ENCODE data around the gene FHIT.

The FHIT gene

DNA sequence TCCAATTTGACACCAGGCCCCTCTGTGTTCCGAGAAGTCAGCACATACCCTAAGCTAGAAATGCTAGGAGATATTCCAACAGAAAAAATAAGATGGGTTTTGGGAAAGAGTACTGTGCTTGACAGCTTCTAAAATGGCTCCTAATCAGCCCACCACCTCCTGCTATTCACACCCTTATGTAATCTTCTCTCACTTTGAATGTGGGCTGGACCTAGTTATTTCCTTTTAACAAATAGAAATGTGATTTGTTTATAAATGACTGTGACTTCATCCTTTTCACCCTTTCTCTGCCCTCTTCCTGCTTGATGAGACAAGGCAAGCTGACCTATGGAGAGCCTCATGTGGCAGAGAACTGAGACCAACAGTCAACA, 961.1 kb downstream of the FHIT start:
- Histone ChIP-seq H3K36me3 (ENCODE audit: control insufficient read depth, insufficient read depth, low read length) (no peaks in the 10 kb centered on the region), H3K27me3 (replicated peaks; ENCODE audit: control insufficient read depth, insufficient read depth, low read length, poor library complexity, severe bottlenecking) (no peaks in the 10 kb centered on the region), H3K4me3 (ENCODE audit: insufficient read depth, low read depth, low read length, poor library complexity, severe bottlenecking) (no peak overlapping the region), H3K4me1 (ENCODE audit: control insufficient read depth, insufficient read depth, low read length, poor library complexity, severe bottlenecking) (no peaks in the 10 kb centered on the region), H3K9me3 (ENCODE audit: control insufficient read depth, low read length) (no peaks in the 10 kb centered on the region), H3K27ac (ENCODE audit: insufficient read depth, low read length, poor library complexity, severe bottlenecking) (no peak overlapping the region)
- DNase-seq: no peak

- no peaks in the 10 kb centered on the region for H3K27me3 ChIP-seq (replicated peaks; ENCODE audit: control insufficient read depth, insufficient read depth, low read length, poor library complexity, severe bottlenecking)
- no peak overlapping the region for H3K27ac ChIP-seq (ENCODE audit: insufficient read depth, low read length, poor library complexity, severe bottlenecking)
- no peak overlapping the region for H3K4me3 ChIP-seq (ENCODE audit: insufficient read depth, low read depth, low read length, poor library complexity, severe bottlenecking)
- no peak for DNase-seq
- no peaks in the 10 kb centered on the region for H3K36me3 ChIP-seq (ENCODE audit: control insufficient read depth, insufficient read depth, low read length)
- H3K4me1 ChIP-seq (ENCODE audit: control insufficient read depth, insufficient read depth, low read length, poor library complexity, severe bottlenecking): no peaks in the 10 kb centered on the region
- no peaks in the 10 kb centered on the region for H3K9me3 ChIP-seq (ENCODE audit: control insufficient read depth, low read length)
Observed at GRCh38 chr3:60289341-60290121, 961.7 kb downstream of the FHIT start.

- DNase-seq: no peak
- no peaks in the 10 kb centered on the region for H3K27me3 ChIP-seq (replicated peaks; ENCODE audit: control insufficient read depth, insufficient read depth, low read length, poor library complexity, severe bottlenecking)
- H3K4me3 ChIP-seq (ENCODE audit: insufficient read depth, low read depth, low read length, poor library complexity, severe bottlenecking): no peak overlapping the region
- no peaks in the 10 kb centered on the region for H3K4me1 ChIP-seq (ENCODE audit: control insufficient read depth, insufficient read depth, low read length, poor library complexity, severe bottlenecking)
- no peaks in the 10 kb centered on the region for H3K36me3 ChIP-seq (ENCODE audit: control insufficient read depth, insufficient read depth, low read length)
- H3K27ac ChIP-seq (ENCODE audit: insufficient read depth, low read length, poor library complexity, severe bottlenecking): no peak overlapping the region
- H3K9me3 ChIP-seq (ENCODE audit: control insufficient read depth, low read length): no peaks in the 10 kb centered on the region
Observed at GRCh38 chr3:60282866-60283265, 968.4 kb downstream of the FHIT start.

- Histone ChIP-seq H3K4me3 (ENCODE audit: insufficient read depth, low read depth, low read length, poor library complexity, severe bottlenecking) (no peak overlapping the region), H3K27me3 (replicated peaks; ENCODE audit: control insufficient read depth, insufficient read depth, low read length, poor library complexity, severe bottlenecking) (no peaks in the 10 kb centered on the region), H3K9me3 (ENCODE audit: control insufficient read depth, low read length) (no peaks in the 10 kb centered on the region), H3K4me1 (ENCODE audit: control insufficient read depth, insufficient read depth, low read length, poor library complexity, severe bottlenecking) (no peaks in the 10 kb centered on the region), H3K27ac (ENCODE audit: insufficient read depth, low read length, poor library complexity, severe bottlenecking) (no peak overlapping the region), H3K36me3 (ENCODE audit: control insufficient read depth, insufficient read depth, low read length) (no peaks in the 10 kb centered on the region)
- no peak for DNase-seq
Observed at GRCh38 chr3:60281970-60282369, 969.3 kb downstream of the FHIT start.

DNA sequence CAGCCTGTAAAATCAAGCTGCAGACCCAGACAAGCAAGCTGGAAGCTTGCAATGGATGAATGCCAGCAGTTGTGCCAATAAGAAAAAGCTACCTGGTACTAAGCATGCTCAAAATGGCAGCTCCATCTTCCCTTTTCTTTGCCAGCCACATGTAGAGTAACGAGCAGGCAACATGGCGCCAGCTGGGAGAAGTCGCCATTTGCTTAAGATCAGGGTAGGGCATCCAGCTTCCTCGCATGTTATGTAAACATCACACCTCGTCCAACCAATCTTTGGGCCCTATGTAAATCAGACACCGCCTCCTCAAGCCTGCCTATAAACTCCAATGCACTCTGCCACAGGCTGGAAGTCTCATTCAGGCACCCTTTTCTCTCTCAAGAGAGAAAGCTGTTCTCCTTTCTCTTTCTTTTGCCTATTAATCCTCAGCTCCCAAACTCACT, 973.9 kb downstream of the FHIT start:
- Histone ChIP-seq H3K36me3 (ENCODE audit: control insufficient read depth, insufficient read depth, low read length) (no peaks in the 10 kb centered on the region), H3K4me1 (ENCODE audit: control insufficient read depth, insufficient read depth, low read length, poor library complexity, severe bottlenecking) (no peaks in the 10 kb centered on the region), H3K27me3 (replicated peaks; ENCODE audit: control insufficient read depth, insufficient read depth, low read length, poor library complexity, severe bottlenecking) (no peaks in the 10 kb centered on the region), H3K9me3 (ENCODE audit: control insufficient read depth, low read length) (no peaks in the 10 kb centered on the region), H3K4me3 (ENCODE audit: insufficient read depth, low read depth, low read length, poor library complexity, severe bottlenecking) (no peak overlapping the region), H3K27ac (ENCODE audit: insufficient read depth, low read length, poor library complexity, severe bottlenecking) (no peak overlapping the region)
- no peak for DNase-seq

GRCh38 chr3:60276615-60277014, 974.6 kb downstream of the FHIT start:
- Histone ChIP-seq H3K4me3 (ENCODE audit: insufficient read depth, low read depth, low read length, poor library complexity, severe bottlenecking) (no peak overlapping the region), H3K4me1 (ENCODE audit: control insufficient read depth, insufficient read depth, low read length, poor library complexity, severe bottlenecking) (no peaks in the 10 kb centered on the region), H3K36me3 (ENCODE audit: control insufficient read depth, insufficient read depth, low read length) (no peaks in the 10 kb centered on the region), H3K9me3 (ENCODE audit: control insufficient read depth, low read length) (no peaks in the 10 kb centered on the region), H3K27me3 (replicated peaks; ENCODE audit: control insufficient read depth, insufficient read depth, low read length, poor library complexity, severe bottlenecking) (no peaks in the 10 kb centered on the region), H3K27ac (ENCODE audit: insufficient read depth, low read length, poor library complexity, severe bottlenecking) (no peak overlapping the region)
- DNase-seq: no peak

- H3K9me3 ChIP-seq (ENCODE audit: control insufficient read depth, low read length): no peaks in the 10 kb centered on the region
- no peaks in the 10 kb centered on the region for H3K36me3 ChIP-seq (ENCODE audit: control insufficient read depth, insufficient read depth, low read length)
- no peaks in the 10 kb centered on the region for H3K4me1 ChIP-seq (ENCODE audit: control insufficient read depth, insufficient read depth, low read length, poor library complexity, severe bottlenecking)
- no peaks in the 10 kb centered on the region for H3K27me3 ChIP-seq (replicated peaks; ENCODE audit: control insufficient read depth, insufficient read depth, low read length, poor library complexity, severe bottlenecking)
- DNase-seq: no peak
- no peak overlapping the region for H3K4me3 ChIP-seq (ENCODE audit: insufficient read depth, low read depth, low read length, poor library complexity, severe bottlenecking)
- no peak overlapping the region for H3K27ac ChIP-seq (ENCODE audit: insufficient read depth, low read length, poor library complexity, severe bottlenecking)
Observed at GRCh38 chr3:60274646-60275045, 976.6 kb downstream of the FHIT start.

DNA sequence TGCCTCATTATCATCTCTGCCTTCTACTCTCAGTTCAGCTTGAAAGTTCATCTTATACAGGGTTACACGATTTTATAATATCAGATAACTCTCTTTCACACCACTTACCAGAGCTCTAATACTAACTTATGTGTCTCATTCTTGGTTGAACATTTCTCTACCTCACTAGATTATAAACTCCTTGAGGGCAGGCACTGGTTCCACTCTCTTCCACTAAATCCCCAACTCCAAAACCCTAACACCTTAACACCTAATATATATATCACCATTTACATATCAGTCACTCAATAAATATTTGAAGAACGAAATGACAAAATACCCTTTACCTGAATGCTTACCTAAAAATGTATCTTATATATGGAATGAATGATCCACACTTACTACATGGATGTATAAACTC, 977.2 kb downstream of the FHIT start:
- H3K27ac ChIP-seq (ENCODE audit: insufficient read depth, low read length, poor library complexity, severe bottlenecking): no peak overlapping the region
- DNase-seq: no peak
- no peaks in the 10 kb centered on the region for H3K4me1 ChIP-seq (ENCODE audit: control insufficient read depth, insufficient read depth, low read length, poor library complexity, severe bottlenecking)
- H3K27me3 ChIP-seq (replicated peaks; ENCODE audit: control insufficient read depth, insufficient read depth, low read length, poor library complexity, severe bottlenecking): no peaks in the 10 kb centered on the region
- H3K36me3 ChIP-seq (ENCODE audit: control insufficient read depth, insufficient read depth, low read length): no peaks in the 10 kb centered on the region
- no peak overlapping the region for H3K4me3 ChIP-seq (ENCODE audit: insufficient read depth, low read depth, low read length, poor library complexity, severe bottlenecking)
- no peaks in the 10 kb centered on the region for H3K9me3 ChIP-seq (ENCODE audit: control insufficient read depth, low read length)

- no peak for DNase-seq
- no peaks in the 10 kb centered on the region for H3K27me3 ChIP-seq (replicated peaks; ENCODE audit: control insufficient read depth, insufficient read depth, low read length, poor library complexity, severe bottlenecking)
- H3K9me3 ChIP-seq (ENCODE audit: control insufficient read depth, low read length): no peaks in the 10 kb centered on the region
- no peak overlapping the region for H3K4me3 ChIP-seq (ENCODE audit: insufficient read depth, low read depth, low read length, poor library complexity, severe bottlenecking)
- H3K4me1 ChIP-seq (ENCODE audit: control insufficient read depth, insufficient read depth, low read length, poor library complexity, severe bottlenecking): no peaks in the 10 kb centered on the region
- H3K36me3 ChIP-seq (ENCODE audit: control insufficient read depth, insufficient read depth, low read length): no peaks in the 10 kb centered on the region
- H3K27ac ChIP-seq (ENCODE audit: insufficient read depth, low read length, poor library complexity, severe bottlenecking): no peak overlapping the region
Observed at GRCh38 chr3:60269829-60270266, 981.4 kb downstream of the FHIT start.

DNA sequence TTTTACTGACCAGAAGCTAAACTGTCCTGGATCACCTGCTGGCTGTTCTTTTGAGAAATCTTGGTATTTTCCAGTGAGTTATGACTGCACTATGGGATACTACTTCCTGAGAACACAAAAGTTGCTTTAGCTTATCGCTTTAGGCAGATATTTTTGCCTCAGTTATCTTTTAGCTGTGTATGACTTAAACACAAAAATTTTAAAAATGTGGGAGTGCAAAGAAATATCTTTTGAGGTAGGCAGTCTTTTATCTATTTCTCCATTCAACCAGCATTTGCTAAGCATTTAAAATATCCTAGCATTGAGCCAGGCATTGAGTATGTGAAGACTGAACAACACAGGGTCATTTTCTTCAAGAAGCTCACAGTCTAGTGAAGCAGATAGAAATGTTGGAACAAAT, 981.9 kb downstream of the FHIT start:
- no peak for DNase-seq
- no peak overlapping the region for H3K27ac ChIP-seq (ENCODE audit: insufficient read depth, low read length, poor library complexity, severe bottlenecking)
- no peaks in the 10 kb centered on the region for H3K27me3 ChIP-seq (replicated peaks; ENCODE audit: control insufficient read depth, insufficient read depth, low read length, poor library complexity, severe bottlenecking)
- no peaks in the 10 kb centered on the region for H3K4me1 ChIP-seq (ENCODE audit: control insufficient read depth, insufficient read depth, low read length, poor library complexity, severe bottlenecking)
- no peaks in the 10 kb centered on the region for H3K9me3 ChIP-seq (ENCODE audit: control insufficient read depth, low read length)
- no peak overlapping the region for H3K4me3 ChIP-seq (ENCODE audit: insufficient read depth, low read depth, low read length, poor library complexity, severe bottlenecking)
- no peaks in the 10 kb centered on the region for H3K36me3 ChIP-seq (ENCODE audit: control insufficient read depth, insufficient read depth, low read length)
